Measurements from ENCODE around the gene TRIM37.
"Not testable (repeated sequence)": the region's sequence is repeated elsewhere in the genome, so short reads cannot be mapped to it uniquely, and the experiment has no call there.

The TRIM37 gene

DNA sequence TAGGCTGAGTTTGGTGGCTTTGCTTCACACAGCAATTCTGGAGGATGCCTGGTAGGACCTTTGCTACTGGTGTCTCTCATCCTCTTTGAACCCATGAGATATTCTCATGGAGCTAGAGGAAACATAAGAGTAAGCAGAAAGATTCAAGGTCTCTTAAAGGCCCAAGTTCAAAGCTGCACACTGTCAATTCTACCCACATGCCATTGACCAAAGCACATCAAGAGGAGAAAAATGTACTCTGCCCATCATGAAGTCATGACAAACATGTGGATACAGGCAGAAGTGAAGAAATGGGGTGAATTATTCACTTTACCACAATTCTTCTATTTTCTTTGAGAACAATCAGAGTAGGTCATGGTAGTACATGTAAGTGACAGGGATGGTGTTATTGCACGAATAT is 35.2 kb upstream of the TRIM37 start:
- H3K4me1 ChIP-seq (ENCODE audit: control insufficient read depth, low read depth, low read length): no peaks in the 10 kb centered on the region
- no peaks in the 10 kb centered on the region for H3K36me3 ChIP-seq (ENCODE audit: control insufficient read depth, low read depth, low read length)
- H3K27ac ChIP-seq (ENCODE audit: low read length): no peak overlapping the region
- no peak overlapping the region for H3K4me3 ChIP-seq (ENCODE audit: low read length)
- H3K9ac ChIP-seq (ENCODE audit: low read length): no peak overlapping the region
- H3K27me3 ChIP-seq (ENCODE audit: control insufficient read depth, insufficient read depth, low read length): no peaks in the 10 kb centered on the region
- H3K9me3 ChIP-seq (ENCODE audit: control insufficient read depth, low read depth, low read length): no peaks in the 10 kb centered on the region

GRCh38 chr17:59139939-59140338 is 33.3 kb upstream of the TRIM37 start:
- no peaks in the 10 kb centered on the region for H3K27me3 ChIP-seq (ENCODE audit: control insufficient read depth, insufficient read depth, low read length)
- no peaks in the 10 kb centered on the region for H3K9me3 ChIP-seq (ENCODE audit: control insufficient read depth, low read depth, low read length)
- H3K36me3 ChIP-seq (ENCODE audit: control insufficient read depth, low read depth, low read length): no peaks in the 10 kb centered on the region
- H3K27ac ChIP-seq (ENCODE audit: low read length): no peak overlapping the region
- no peak overlapping the region for H3K4me3 ChIP-seq (ENCODE audit: low read length)
- H3K9ac ChIP-seq (ENCODE audit: low read length): no peak overlapping the region
- no peaks in the 10 kb centered on the region for H3K4me1 ChIP-seq (ENCODE audit: control insufficient read depth, low read depth, low read length)

GRCh38 chr17:59138339-59138738 is 31.7 kb upstream of the TRIM37 start:
- not testable (repeated sequence) for H3K36me3 ChIP-seq (ENCODE audit: control insufficient read depth, low read depth, low read length); H3K27ac ChIP-seq (ENCODE audit: low read length); H3K4me3 ChIP-seq (ENCODE audit: low read length); H3K27me3 ChIP-seq (ENCODE audit: control insufficient read depth, insufficient read depth, low read length); H3K9ac ChIP-seq (ENCODE audit: low read length); H3K9me3 ChIP-seq (ENCODE audit: control insufficient read depth, low read depth, low read length); H3K4me1 ChIP-seq (ENCODE audit: control insufficient read depth, low read depth, low read length)

DNA sequence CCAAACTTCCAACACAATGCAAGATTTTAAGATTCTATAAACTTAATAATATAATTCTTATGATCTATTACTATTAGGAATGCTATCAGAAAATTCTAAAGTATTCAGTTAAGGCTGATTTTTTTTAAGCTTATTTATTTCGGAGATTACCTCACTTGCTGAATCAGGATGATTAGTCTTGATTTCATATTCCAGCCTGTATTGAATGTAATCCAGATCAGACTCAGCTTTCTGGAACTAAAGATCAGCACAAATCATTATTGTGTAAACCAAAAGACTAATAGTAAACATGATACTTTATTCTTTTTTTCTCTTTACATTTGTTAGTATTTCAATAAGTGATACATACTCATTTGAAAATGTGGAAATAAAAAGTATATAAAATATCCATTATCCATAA is 24.5 kb upstream of the TRIM37 start:
- Histone ChIP-seq H3K9me3 (ENCODE audit: control insufficient read depth, low read depth, low read length) (no peaks in the 10 kb centered on the region), H3K4me3 (ENCODE audit: low read length) (no peak overlapping the region), H3K4me1 (ENCODE audit: control insufficient read depth, low read depth, low read length) (no peaks in the 10 kb centered on the region), H3K36me3 (ENCODE audit: control insufficient read depth, low read depth, low read length) (peaks cover 18% of the 10 kb centered on the region), H3K27ac (ENCODE audit: low read length) (no peak overlapping the region), H3K27me3 (ENCODE audit: control insufficient read depth, insufficient read depth, low read length) (no peaks in the 10 kb centered on the region), H3K9ac (ENCODE audit: low read length) (no peak overlapping the region)

DNA sequence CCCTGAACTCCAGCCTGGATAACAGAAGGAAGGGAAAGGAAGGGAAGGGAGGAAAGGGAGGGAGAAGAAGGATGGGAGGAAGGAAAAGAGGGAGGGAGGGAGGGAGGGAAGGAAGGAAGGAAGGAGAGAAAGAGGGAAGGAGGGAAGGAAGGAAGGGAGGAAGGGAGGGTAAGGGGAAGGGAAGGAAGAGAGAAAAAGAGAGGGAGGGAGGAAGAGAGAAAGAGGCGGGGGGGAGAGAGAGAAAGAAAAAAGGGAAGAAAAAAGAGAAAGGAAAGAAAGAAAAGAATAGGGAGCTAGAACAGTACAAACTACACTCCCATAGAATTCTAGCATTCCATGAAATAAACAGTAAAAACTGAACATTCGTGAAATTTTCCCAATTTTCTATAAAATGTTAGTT is 23.1 kb upstream of the TRIM37 start:
- Histone ChIP-seq H3K4me1 (ENCODE audit: control insufficient read depth, low read depth, low read length) (no peaks in the 10 kb centered on the region), H3K27ac (ENCODE audit: low read length) (no peak overlapping the region), H3K9me3 (ENCODE audit: control insufficient read depth, low read depth, low read length) (no peaks in the 10 kb centered on the region), H3K27me3 (ENCODE audit: control insufficient read depth, insufficient read depth, low read length) (no peaks in the 10 kb centered on the region), H3K4me3 (ENCODE audit: low read length) (no peak overlapping the region), H3K36me3 (ENCODE audit: control insufficient read depth, low read depth, low read length) (peaks cover 18% of the 10 kb centered on the region), H3K9ac (ENCODE audit: low read length) (no peak overlapping the region)

- Histone ChIP-seq H3K27me3 (ENCODE audit: control insufficient read depth, insufficient read depth, low read length) (no peaks in the 10 kb centered on the region), H3K4me1 (ENCODE audit: control insufficient read depth, low read depth, low read length) (no peaks in the 10 kb centered on the region), H3K36me3 (ENCODE audit: control insufficient read depth, low read depth, low read length) (peaks cover 18% of the 10 kb centered on the region)
These were observed 20.2 kb upstream of the TRIM37 start for GRCh38 chr17:59126809-59127417.

GRCh38 chr17:59124665-59125064 is 18.0 kb upstream of the TRIM37 start:
- Histone ChIP-seq H3K4me1 (ENCODE audit: control insufficient read depth, low read depth, low read length) (no peaks in the 10 kb centered on the region), H3K36me3 (ENCODE audit: control insufficient read depth, low read depth, low read length) (peaks cover 18% of the 10 kb centered on the region), H3K4me3 (ENCODE audit: low read length) (no peak overlapping the region), H3K9me3 (ENCODE audit: control insufficient read depth, low read depth, low read length) (no peaks in the 10 kb centered on the region), H3K27me3 (ENCODE audit: control insufficient read depth, insufficient read depth, low read length) (no peaks in the 10 kb centered on the region), H3K27ac (ENCODE audit: low read length) (no peak overlapping the region), H3K9ac (ENCODE audit: low read length) (no peak overlapping the region)

More at GRCh38 chr17:59126809-59127417, 20.2 kb upstream of the TRIM37 start:
- no peak overlapping the region for H3K4me3 ChIP-seq (ENCODE audit: low read length)
- H3K9ac ChIP-seq (ENCODE audit: low read length): no peak overlapping the region
- H3K27ac ChIP-seq (ENCODE audit: low read length): no peak overlapping the region
- no peaks in the 10 kb centered on the region for H3K9me3 ChIP-seq (ENCODE audit: control insufficient read depth, low read depth, low read length)

GRCh38 chr17:59121901-59122480 is 15.3 kb upstream of the TRIM37 start:
- no peak overlapping the region for H3K9ac ChIP-seq (ENCODE audit: low read length)
- H3K36me3 ChIP-seq (ENCODE audit: control insufficient read depth, low read depth, low read length): peaks cover 20% of the 10 kb centered on the region

DNA sequence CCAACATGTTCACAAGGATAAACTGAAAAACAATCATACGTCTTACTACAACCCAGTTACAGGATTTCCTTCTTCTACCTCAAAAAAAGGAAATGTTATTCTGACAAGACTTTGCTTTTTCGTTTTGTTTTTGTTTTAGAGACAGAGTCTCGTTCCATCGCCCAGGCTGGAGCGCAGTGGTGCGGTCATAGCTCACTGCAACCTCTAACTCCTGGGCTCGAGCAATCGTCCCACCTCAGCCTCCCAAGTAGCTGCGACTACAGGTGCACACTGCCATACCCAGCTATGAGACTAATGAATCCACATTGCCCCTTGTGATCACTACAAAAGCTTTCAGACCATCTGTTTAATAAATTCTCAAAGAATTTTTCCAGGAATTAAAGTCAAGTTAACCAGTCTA is 8.8 kb upstream of the TRIM37 start:
- H3K9ac ChIP-seq (ENCODE audit: low read length): no peak overlapping the region
- H3K4me3 ChIP-seq (ENCODE audit: low read length): no peak overlapping the region
- H3K36me3 ChIP-seq (ENCODE audit: control insufficient read depth, low read depth, low read length): peaks cover 34% of the 10 kb centered on the region
- H3K9me3 ChIP-seq (ENCODE audit: control insufficient read depth, low read depth, low read length): no peaks in the 10 kb centered on the region
- H3K4me1 ChIP-seq (ENCODE audit: control insufficient read depth, low read depth, low read length): no peaks in the 10 kb centered on the region
- H3K27ac ChIP-seq (ENCODE audit: low read length): no peak overlapping the region
- no peaks in the 10 kb centered on the region for H3K27me3 ChIP-seq (ENCODE audit: control insufficient read depth, insufficient read depth, low read length)

More at GRCh38 chr17:59121901-59122480, 15.3 kb upstream of the TRIM37 start:
- no peaks in the 10 kb centered on the region for H3K9me3 ChIP-seq (ENCODE audit: control insufficient read depth, low read depth, low read length)
- H3K4me3 ChIP-seq (ENCODE audit: low read length): no peak overlapping the region
- H3K27ac ChIP-seq (ENCODE audit: low read length): no peak overlapping the region
- H3K27me3 ChIP-seq (ENCODE audit: control insufficient read depth, insufficient read depth, low read length): no peaks in the 10 kb centered on the region
- no peaks in the 10 kb centered on the region for H3K4me1 ChIP-seq (ENCODE audit: control insufficient read depth, low read depth, low read length)

GRCh38 chr17:59111539-59111938 is 4.9 kb upstream of the TRIM37 start:
- H3K27ac ChIP-seq (ENCODE audit: low read length): no peak overlapping the region
- no peaks in the 10 kb centered on the region for H3K9me3 ChIP-seq (ENCODE audit: control insufficient read depth, low read depth, low read length)
- no peak overlapping the region for H3K9ac ChIP-seq (ENCODE audit: low read length)
- H3K27me3 ChIP-seq (ENCODE audit: control insufficient read depth, insufficient read depth, low read length): no peaks in the 10 kb centered on the region
- no peak overlapping the region for H3K4me3 ChIP-seq (ENCODE audit: low read length)
- peaks cover 25% of the 10 kb centered on the region for H3K36me3 ChIP-seq (ENCODE audit: control insufficient read depth, low read depth, low read length)
- H3K4me1 ChIP-seq (ENCODE audit: control insufficient read depth, low read depth, low read length): no peaks in the 10 kb centered on the region

- Histone ChIP-seq H3K4me3 (ENCODE audit: low read length) (no peak overlapping the region), H3K9ac (ENCODE audit: low read length) (no peak overlapping the region), H3K4me1 (ENCODE audit: control insufficient read depth, low read depth, low read length) (no peaks in the 10 kb centered on the region), H3K9me3 (ENCODE audit: control insufficient read depth, low read depth, low read length) (no peaks in the 10 kb centered on the region), H3K27me3 (ENCODE audit: control insufficient read depth, insufficient read depth, low read length) (no peaks in the 10 kb centered on the region), H3K36me3 (ENCODE audit: control insufficient read depth, low read depth, low read length) (peaks cover 25% of the 10 kb centered on the region), H3K27ac (ENCODE audit: low read length) (no peak overlapping the region)
These were observed 4.3 kb upstream of the TRIM37 start for GRCh38 chr17:59110973-59111372.

GRCh38 chr17:59108400-59109102 is 1.9 kb upstream of the TRIM37 start:
- Histone ChIP-seq H3K4me1 (ENCODE audit: control insufficient read depth, low read depth, low read length) (peaks cover 6% of the 10 kb centered on the region), H3K9me3 (ENCODE audit: control insufficient read depth, low read depth, low read length) (no peaks in the 10 kb centered on the region), H3K4me3 (ENCODE audit: low read length) (no peak overlapping the region), H3K36me3 (ENCODE audit: control insufficient read depth, low read depth, low read length) (peaks cover 20% of the 10 kb centered on the region), H3K27ac (ENCODE audit: low read length) (no peak overlapping the region), H3K9ac (ENCODE audit: low read length) (no peak overlapping the region), H3K27me3 (ENCODE audit: control insufficient read depth, insufficient read depth, low read length) (no peaks in the 10 kb centered on the region)
